ENCODE data around the gene MYLK2. TPM values are rescaled to one million over a fixed set of nuclear protein-coding genes. Genes with fewer than 3 reads are reported as not detected.

The MYLK2 gene
- total RNA-seq, 1 donor from 2014 or later: 1.8 TPM

DNA sequence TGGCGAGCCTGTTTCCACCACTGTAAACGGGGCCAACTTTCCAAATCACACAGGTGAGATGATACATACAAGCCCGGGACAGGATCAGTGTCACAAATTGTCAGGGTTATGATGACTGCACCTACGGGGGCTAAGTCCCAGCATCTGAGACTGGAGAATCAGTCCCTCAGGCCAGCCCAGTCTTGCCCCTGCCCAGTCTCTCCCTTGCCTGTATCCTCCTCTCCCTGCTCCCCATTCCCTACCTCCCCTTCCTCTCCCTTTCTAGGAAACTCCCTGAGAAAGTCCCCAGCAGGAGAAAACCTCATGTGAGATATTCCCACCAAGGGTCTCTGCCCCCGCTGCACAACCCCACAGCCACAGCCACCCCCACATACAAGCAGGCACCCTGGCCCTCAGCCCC is 24.7 kb downstream of the MYLK2 start:
- no peak overlapping the region for H3K4me3 ChIP-seq (ENCODE audit: low read depth, low read length)
- H3K36me3 ChIP-seq (ENCODE audit: control insufficient read depth, insufficient read depth, low read length): no peaks in the 10 kb centered on the region
- TF ChIP-seq, protein P1, sequence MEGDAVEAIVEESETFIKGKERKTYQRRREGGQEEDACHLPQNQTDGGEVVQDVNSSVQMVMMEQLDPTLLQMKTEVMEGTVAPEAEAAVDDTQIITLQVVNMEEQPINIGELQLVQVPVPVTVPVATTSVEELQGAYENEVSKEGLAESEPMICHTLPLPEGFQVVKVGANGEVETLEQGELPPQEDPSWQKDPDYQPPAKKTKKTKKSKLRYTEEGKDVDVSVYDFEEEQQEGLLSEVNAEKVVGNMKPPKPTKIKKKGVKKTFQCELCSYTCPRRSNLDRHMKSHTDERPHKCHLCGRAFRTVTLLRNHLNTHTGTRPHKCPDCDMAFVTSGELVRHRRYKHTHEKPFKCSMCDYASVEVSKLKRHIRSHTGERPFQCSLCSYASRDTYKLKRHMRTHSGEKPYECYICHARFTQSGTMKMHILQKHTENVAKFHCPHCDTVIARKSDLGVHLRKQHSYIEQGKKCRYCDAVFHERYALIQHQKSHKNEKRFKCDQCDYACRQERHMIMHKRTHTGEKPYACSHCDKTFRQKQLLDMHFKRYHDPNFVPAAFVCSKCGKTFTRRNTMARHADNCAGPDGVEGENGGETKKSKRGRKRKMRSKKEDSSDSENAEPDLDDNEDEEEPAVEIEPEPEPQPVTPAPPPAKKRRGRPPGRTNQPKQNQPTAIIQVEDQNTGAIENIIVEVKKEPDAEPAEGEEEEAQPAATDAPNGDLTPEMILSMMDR (IDR thresholded peaks at IDR 0.05; ENCODE audit: insufficient read depth, low read length, poor library complexity, severe bottlenecking): no peak
- DNase-seq (ENCODE audit: low read depth): no peak
- peaks cover 7% of the 10 kb centered on the region for H3K27me3 ChIP-seq (ENCODE audit: control insufficient read depth, insufficient read depth, low read length)

DNA sequence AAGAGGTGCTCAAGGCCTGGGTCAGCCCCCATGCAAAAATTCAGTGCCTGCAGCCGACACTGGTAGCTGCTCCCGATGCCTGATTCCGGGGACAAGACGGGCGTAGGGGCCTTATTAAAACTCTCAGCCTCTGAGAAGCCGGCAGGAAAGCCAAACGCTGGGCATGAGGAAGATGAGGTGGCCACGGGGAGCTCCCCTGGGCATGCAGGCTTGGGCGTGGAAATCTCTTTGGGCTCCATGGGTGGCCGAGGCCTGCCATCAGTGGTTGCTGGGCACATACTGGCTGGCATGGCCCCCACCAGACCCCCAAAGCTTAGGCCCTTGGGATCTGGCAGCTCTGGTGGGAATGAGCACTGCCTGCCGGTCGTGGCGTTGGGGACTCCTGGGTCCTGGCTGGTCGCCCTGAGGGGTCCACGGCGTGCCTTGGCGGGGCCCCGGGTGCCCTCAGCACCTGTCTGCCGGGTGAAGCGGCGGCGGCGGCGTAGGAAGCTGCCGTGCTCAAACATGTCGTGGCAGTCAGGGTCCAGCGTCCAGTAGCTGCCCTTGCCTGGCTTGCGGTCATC is 25.7 kb downstream of the MYLK2 start:
- TF ChIP-seq, protein P1 (IDR thresholded peaks at IDR 0.05; ENCODE audit: insufficient read depth, low read length, poor library complexity, severe bottlenecking): no peak
- H3K27me3 ChIP-seq (ENCODE audit: control insufficient read depth, insufficient read depth, low read length): peaks cover 16% of the 10 kb centered on the region

DNA sequence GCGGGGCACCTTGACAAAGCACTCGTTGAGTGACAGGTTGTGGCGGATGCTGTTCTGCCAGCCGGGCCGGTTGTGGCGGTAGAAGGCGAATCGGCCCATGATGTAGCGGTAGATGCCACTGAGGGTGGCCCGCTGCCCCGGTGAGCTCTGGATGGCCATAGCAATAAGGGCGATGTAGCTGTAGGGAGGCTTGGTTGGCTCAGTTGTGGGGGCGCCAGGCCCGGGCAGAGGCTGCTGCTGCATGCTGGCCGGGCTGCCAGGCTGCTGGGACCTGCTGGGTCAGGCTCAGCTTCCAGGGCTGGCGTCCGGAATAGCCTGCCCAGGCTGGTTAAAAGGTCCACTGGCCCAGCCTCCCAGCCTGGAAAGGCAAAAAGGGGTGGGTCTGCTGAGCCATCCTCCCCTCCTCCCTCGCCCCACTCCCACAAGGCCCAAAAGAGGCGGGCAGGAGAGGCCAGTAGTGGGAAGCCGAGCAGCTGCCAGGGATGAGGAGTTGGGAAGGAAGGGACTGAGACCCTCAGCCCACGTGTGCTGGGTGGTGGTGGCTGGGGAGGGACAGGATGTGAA is 26.2 kb downstream of the MYLK2 start, which contains the start of gene FOXS1:
FOXS1 (minus strand) TSS at position 305 of the 564 bp plus-strand sequence; CDS start at position 243, 62 bp downstream.
- no peak for DNase-seq (ENCODE audit: low read depth)
- TF ChIP-seq, protein P1 (IDR thresholded peaks at IDR 0.05; ENCODE audit: insufficient read depth, low read length, poor library complexity, severe bottlenecking): no peak
- Histone ChIP-seq H3K36me3 (ENCODE audit: control insufficient read depth, insufficient read depth, low read length) (no peaks in the 10 kb centered on the region), H3K27me3 (ENCODE audit: control insufficient read depth, insufficient read depth, low read length) (peaks cover 22% of the 10 kb centered on the region), H3K4me3 (ENCODE audit: low read depth, low read length) (no peak within 1 kb of the TSS)

More for the DNA sequence above, 25.7 kb downstream of the MYLK2 start:
- DNase-seq (ENCODE audit: low read depth): no peak
- Histone ChIP-seq H3K36me3 (ENCODE audit: control insufficient read depth, insufficient read depth, low read length) (no peaks in the 10 kb centered on the region), H3K4me3 (ENCODE audit: low read depth, low read length) (no peak overlapping the region)

DNA sequence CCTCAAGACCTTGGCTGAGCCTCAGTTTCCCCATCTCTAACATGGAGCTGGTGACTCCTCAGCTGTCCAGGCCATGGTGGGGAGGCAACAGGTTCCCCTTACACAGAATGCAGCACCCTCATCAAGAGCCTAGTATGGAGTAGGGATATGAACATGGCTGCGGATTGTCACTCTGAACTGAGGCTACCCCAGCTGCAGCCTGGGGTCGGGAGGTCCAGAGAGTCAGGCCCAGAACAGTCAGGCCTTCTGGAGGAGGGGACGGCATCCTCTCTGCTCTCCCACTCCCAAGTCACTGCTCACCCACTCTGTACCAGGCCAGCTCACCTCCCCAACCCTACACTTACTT is 27.6 kb downstream of the MYLK2 start:
- TF ChIP-seq, protein P1 (IDR thresholded peaks at IDR 0.05; ENCODE audit: insufficient read depth, low read length, poor library complexity, severe bottlenecking): no peak
- Histone ChIP-seq H3K36me3 (ENCODE audit: control insufficient read depth, insufficient read depth, low read length) (no peaks in the 10 kb centered on the region), H3K4me3 (ENCODE audit: low read depth, low read length) (no peak overlapping the region), H3K27me3 (ENCODE audit: control insufficient read depth, insufficient read depth, low read length) (peaks cover 34% of the 10 kb centered on the region)
- DNase-seq (ENCODE audit: low read depth): no peak

DNA sequence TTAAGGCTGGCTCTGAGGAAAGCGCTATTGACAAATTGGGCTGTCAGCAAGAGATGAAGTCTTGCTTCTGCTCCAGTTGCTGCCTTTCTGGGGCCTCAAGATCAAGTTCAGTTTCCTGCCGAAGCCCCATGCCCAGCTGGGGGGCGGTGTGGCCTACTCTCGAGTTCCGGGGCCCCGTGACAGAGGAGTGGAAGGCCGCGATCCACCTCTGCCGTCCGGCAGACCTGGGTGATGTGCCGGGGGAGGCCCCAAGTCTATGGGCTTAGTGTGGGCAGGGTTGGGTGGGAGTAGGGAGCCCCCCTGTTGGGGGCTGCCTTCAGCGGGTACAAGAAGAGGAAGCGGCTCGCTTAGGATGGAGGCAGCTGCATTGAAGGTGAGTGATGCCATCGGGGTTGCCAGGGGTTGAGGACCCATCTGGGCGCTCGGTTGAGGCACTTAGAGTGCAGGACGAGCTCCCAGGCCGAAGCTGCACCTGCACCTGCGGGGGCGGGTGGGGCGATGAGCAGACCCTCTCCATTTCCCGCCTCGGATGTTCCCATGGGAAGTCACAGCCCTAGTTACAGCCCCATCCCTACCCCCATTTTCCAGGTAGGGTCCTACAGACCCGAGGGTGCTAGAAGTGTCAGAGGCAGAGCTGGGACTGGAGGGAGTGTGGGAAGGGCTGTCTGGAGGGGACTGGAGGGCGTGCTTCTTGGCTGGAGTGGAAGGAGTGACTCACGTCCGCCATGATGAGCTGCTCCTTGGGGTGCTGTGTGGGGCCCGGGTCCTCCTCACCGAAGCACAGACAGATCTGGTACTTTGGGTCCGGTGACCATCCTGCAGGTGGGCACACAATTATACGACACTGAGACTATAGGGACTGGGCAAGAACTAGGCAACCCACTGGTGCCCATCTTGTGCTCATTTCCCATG is 29.2 kb downstream of the MYLK2 start:
- Histone ChIP-seq H3K27me3 (ENCODE audit: control insufficient read depth, insufficient read depth, low read length) (peaks cover 34% of the 10 kb centered on the region), H3K36me3 (ENCODE audit: control insufficient read depth, insufficient read depth, low read length) (no peaks in the 10 kb centered on the region), H3K4me3 (ENCODE audit: low read depth, low read length) (no peak overlapping the region)
- no peak for DNase-seq (ENCODE audit: low read depth)
- TF ChIP-seq, protein P1 (IDR thresholded peaks at IDR 0.05; ENCODE audit: insufficient read depth, low read length, poor library complexity, severe bottlenecking): no peak

All from kidney epithelial cell (primary cell).